ENCODE results near the gene MID1IP1. TPM values are rescaled to one million over a fixed set of nuclear protein-coding genes. Genes with fewer than 3 reads are reported as not detected.

Gene MID1IP1
- total RNA-seq, 1 donor: 86.7 TPM

Other genes with a start within 250 kb of the MID1IP1 start
- 2.4 TPM for gene TSPAN7, start 239.9 kb upstream of the MID1IP1 start, total RNA-seq

Measured in hematopoietic multipotent progenitor cell (in vitro differentiated cells).